GM12878 (cell line): Measurements from ENCODE around the gene SMARCB1. TPM values are rescaled to one million over a fixed set of nuclear protein-coding genes. Genes with fewer than 3 reads are reported as not detected.

Experiments used
- ATAC-seq: fragments of 200-7000 bp; cut with Tn5 transposase; 3 replicates; pipeline ENCODE4 v1.9.1; 2020; ENCODE audit warnings: mild to moderate bottlenecking, moderate library complexity
- BruUV-seq: library from RNA; stranded (reverse); fragments of 400-500 nt; replicated peaks from 2 replicates; lab custom pipeline; 2021; lab: Mats Ljungman, UMichigan
- CTCF ChIA-PET: fragments of 300-600 bp; sonication (Branson Sonifier 250); formaldehyde crosslinking; extraction: SDS; loops from one replicate; lab custom pipeline; 2021; ENCODE audit warnings: inconsistent platforms; lab: Yijun Ruan, JAX
- POLR2A ChIA-PET: fragments of 350-600 bp; formaldehyde crosslinking; extraction: SDS; loops from one replicate; lab custom pipeline; 2021; ENCODE audit warnings: inconsistent platforms; lab: Charles Lee
- RAD21 ChIA-PET: fragments of 300-600 bp; sonication (Branson Sonifier 250); formaldehyde crosslinking; loops from one replicate; lab custom pipeline; 2023; ENCODE audit warnings: antibody characterized with exemption; ENCODE audit not compliant: unreplicated experiment; lab: Charles Lee
- SMC1A ChIA-PET: fragments of 300-600 bp; sonication (Branson Sonifier 250); formaldehyde crosslinking; loops from one replicate; lab custom pipeline; 2023; ENCODE audit not compliant: unreplicated experiment, uncharacterized antibody; lab: Charles Lee
- DNase-seq: peaks from one replicate; pipeline ENCODE4 v3.0.0-alpha.2; 2011; ENCODE audit warnings: low read depth, low spot score
- FAIRE-seq: peaks from 3 replicates; lab custom pipeline; 2011; peaks lifted over from hg19 to GRCh38; lab: Jason Lieb, UNC
- H2AFZ ChIP-seq: 2 replicates; pipeline ENCODE4 v1.6.0; 2011; ENCODE audit warnings: low read depth, low read length, control low read depth; ENCODE audit not compliant: control insufficient read depth
- H3K27ac ChIP-seq: 2 replicates; pipeline ENCODE4 v1.5.1; 2011; ENCODE audit warnings: control low read depth; ENCODE audit not compliant: control insufficient read depth, insufficient read depth
- H3K27me3 ChIP-seq, 2 experiments: replicated peaks in 1 of 2; 2 replicates each; pipeline versions ENCODE4 v1.6.0 to v1.6.1; 2011; ENCODE audit warnings: low read length in 1 of 2; ENCODE audit not compliant: control insufficient read depth in 2 of 2, insufficient read depth in 2 of 2
- H3K36me3 ChIP-seq, 2 experiments: 2 replicates each; pipeline ENCODE4 v1.5.1; 2011; ENCODE audit warnings: low read length in 1 of 2; ENCODE audit not compliant: control insufficient read depth in 2 of 2, insufficient read depth in 2 of 2
- H3K4me1 ChIP-seq: 2 replicates; pipeline ENCODE4 v1.6.1; 2011; ENCODE audit warnings: mild to moderate bottlenecking, low read length, moderate library complexity, mixed read lengths; ENCODE audit not compliant: control insufficient read depth, insufficient read depth
- H3K4me2 ChIP-seq: 2 replicates; pipeline ENCODE4 v1.6.0; 2011; ENCODE audit warnings: control low read depth; ENCODE audit not compliant: control insufficient read depth, insufficient read depth
- H3K4me3 ChIP-seq: fragments of 200-600 bp; sonication (generic); 2 replicates; pipeline ENCODE4 v1.5.1; 2016
- H3K79me2 ChIP-seq: 2 replicates; pipeline ENCODE4 v1.6.0; 2011; ENCODE audit warnings: low read length; ENCODE audit not compliant: control insufficient read depth, insufficient read depth
- H3K9ac ChIP-seq: 2 replicates; pipeline ENCODE4 v1.8.0; 2011; ENCODE audit warnings: low read length, control low read depth, mixed read lengths; ENCODE audit not compliant: control insufficient read depth, insufficient read depth
- H3K9me3 ChIP-seq: replicated peaks from 3 replicates; pipeline ENCODE4 v1.5.1; 2011; ENCODE audit warnings: mild to moderate bottlenecking, low read length; ENCODE audit not compliant: control insufficient read depth, insufficient read depth
- H4K20me1 ChIP-seq: 2 replicates; pipeline ENCODE4 v1.6.0; 2011; ENCODE audit not compliant: control insufficient read depth, insufficient read depth
- CBFB ChIP-seq: IDR thresholded peaks from 2 replicates; pipeline ENCODE4 v1.6.1; 2016; ENCODE audit warnings: antibody characterized with exemption, low read depth
- CREB1 ChIP-seq: IDR thresholded peaks from 2 replicates; pipeline ENCODE4 v1.6.1; 2012; ENCODE audit warnings: low read depth, mild to moderate bottlenecking, inconsistent platforms
- ELK1 ChIP-seq: IDR thresholded peaks from 2 replicates; pipeline ENCODE4 v1.6.1; 2012; ENCODE audit warnings: low read depth, low read length, improper control_type of control experiment
- HSF1 ChIP-seq: fragments of 150-350 bp; IDR thresholded peaks from 2 replicates; pipeline ENCODE4 v1.6.1; 2014; ENCODE audit warnings: mild to moderate bottlenecking, low read depth, low read length
- IKZF1 ChIP-seq: fragments of 450-650 bp; conservative IDR thresholded peaks from 2 replicates; pipeline ENCODE4 v1.6.1; 2017; ENCODE audit warnings: antibody characterized with exemption, mild to moderate bottlenecking
- IKZF2 ChIP-seq, 2 experiments: fragments of 450-650 bp; IDR thresholded peaks; 2 replicates each; pipeline ENCODE4 v1.6.1; 2017; ENCODE audit warnings: mild to moderate bottlenecking in 2 of 2, moderate library complexity in 2 of 2
- MLLT1 ChIP-seq: fragments of 450-650 bp; IDR thresholded peaks from 2 replicates; pipeline ENCODE4 v1.6.1; 2016; ENCODE audit warnings: mild to moderate bottlenecking
- MTA2 ChIP-seq: fragments of 450-650 bp; IDR thresholded peaks from 2 replicates; pipeline ENCODE4 v1.6.1; 2016; ENCODE audit warnings: low read depth, mild to moderate bottlenecking, moderate library complexity
- MXI1 ChIP-seq: fragments of 150-350 bp; IDR thresholded peaks from 2 replicates; pipeline ENCODE4 v1.6.1; 2011; ENCODE audit warnings: low read depth, mild to moderate bottlenecking, inconsistent platforms, low read length, improper control_type of control experiment
- NBN ChIP-seq: fragments of 450-650 bp; IDR thresholded peaks from 2 replicates; pipeline ENCODE4 v1.6.1; 2016
- NFIC ChIP-seq: IDR thresholded peaks from 2 replicates; pipeline ENCODE4 v1.6.1; 2012; ENCODE audit warnings: low read depth, mild to moderate bottlenecking, inconsistent platforms, low read length, moderate library complexity
- SMC3 ChIP-seq: IDR thresholded peaks from 2 replicates; pipeline ENCODE4 v1.6.1; 2011; ENCODE audit warnings: low read length, improper control_type of control experiment, borderline replicate concordance
- STAT1 ChIP-seq: fragments of 450-650 bp; conservative IDR thresholded peaks from 2 replicates; pipeline ENCODE4 v1.6.1; 2014; ENCODE audit warnings: antibody characterized with exemption, mild to moderate bottlenecking
- WGBS: methylation state at CpG from one replicate; pipeline ENCODE4 v1.1.6; 2016; ENCODE audit warnings: low lambda C conversion rate; ENCODE audit not compliant: insufficient replicate concordance, insufficient coverage; ENCODE audit errors: missing lambda C conversion rate; 5-methylcytosine and 5-hydroxymethylcytosine counted together
- in situ Hi-C: fragments of 300-500 bp; cut with MboI; formaldehyde crosslinking; loops from 9 replicates; pipeline ENCODE4 v1.14.3; 2018; ENCODE audit warnings: mixed read lengths
- intact Hi-C: fragments of 100-400 bp; cut with micrococcal nuclease; formaldehyde crosslinking; loops from one replicate; pipeline ENCODE4 v1.14.2; 2022; ENCODE audit not compliant: unreplicated experiment
- polyA plus RNA-seq, 11 experiments: library from polyadenylated mRNA; depleted of rRNA in 4 of 11; unstranded in 6 of 11; stranded (reverse) in 5 of 11; fragments of >200 nt; fragmentation: Nextera tagmentation in 4 of 11; fragmentation: Illumina TruSeq in 1 of 11; extraction: Ambion mirVana in 4 of 11; extraction: Trizol in 1 of 11; gene quantifications; 1 replicate in 1 of 11; 2 replicates in 10 of 11; pipeline versions ENCODE4 v1.2.1 to v1.2.3, GENCODE V29; 2011 to 2016; ENCODE audit warnings: inconsistent platforms in 2 of 11, missing spikeins in 2 of 11, low read depth in 1 of 11
- total RNA-seq, 4 experiments: library from RNA; depleted of rRNA in 3 of 4; stranded (reverse); fragments of >200 nt in 3 of 4; fragmentation: Illumina TruSeq in 1 of 4; extraction: Trizol in 1 of 4; gene quantifications; 2 replicates each; pipeline versions ENCODE4 v1.2.1 to v1.2.3, GENCODE V29; 2013 to 2021

The SMARCB1 gene
- total and polyA plus RNA-seq, 10 of the 15 experiments (the other 5 are each of a cell fraction or from before 2014, with no cell fraction given) = 9.1 to 215 (median 183) TPM

GRCh38 chr22:23769321-23769965 lies 17.3 kb upstream of the SMARCB1 start:
- Histone ChIP-seq H2AFZ (no peak overlapping the region), H3K9ac (no peak overlapping the region), H3K9me3 (no peaks in the 10 kb centered on the region), H3K27me3 (peaks cover 0 to 2% of the 10 kb centered on the region in 2 experiments; a peak in 2 of 4 replicates), H3K27ac (no peak overlapping the region), H3K79me2 (peaks cover 22% of the 10 kb centered on the region), H3K36me3 (no peaks in the 10 kb centered on the region; a peak in 1 of 4 replicates), H3K4me2 (no peak overlapping the region), H4K20me1 (no peaks in the 10 kb centered on the region; the same call in 1 of the 2 replicates), H3K4me3 (no peak overlapping the region), H3K4me1 (peaks cover 23% of the 10 kb centered on the region)
- TF ChIP-seq NFIC (no peak), MXI1 (no peak), MLLT1 (no peak), MTA2 (no peak), CREB1 (no peak), NBN (no peak), CBFB (no peak), IKZF2 (IDR thresholded peaks at IDR 0.05) (no peak), SMC3 (no peak), HSF1 (no peak), ELK1 (no peak), STAT1 (no peak), IKZF1 (no peak)
- ChIA-PET CTCF (interaction anchor here (0.5 to 7.5 kb wide), 6 partner anchors 15 to 89 kb away, joined by 3 to 197 read pairs (median 4); partner anchors contain the start of genes DERL3 and VPREB3), RAD21 (interaction anchor here (3.6 to 4.0 kb wide), 2 partner anchors 76 to 81 kb away, joined by 24 to 34 read pairs; no protein-coding TSS in a partner anchor), POLR2A (interaction anchor here (0.5 to 3.2 kb wide), 5 partner anchors 17 to 92 kb away, joined by 3 to 18 read pairs (median 4); no protein-coding TSS in a partner anchor), SMC1A (interaction anchor here (1.0 to 6.3 kb wide), 5 partner anchors 17 to 87 kb away, joined by 3 to 40 read pairs (median 10); partner anchors contain the start of genes SLC2A11 and SMARCB1)
- WGBS = 63% methylated on average over 5 of the region's 6 CpGs
- ATAC-seq = no peak
- BruUV-seq = no TSS peak
- DNase-seq = no peak
- in situ Hi-C loops = no loop called here
- intact Hi-C loops = loop anchor here (5.0 kb wide), 1 partner anchor 227 kb away; no protein-coding TSS in a partner anchor
- no peak for FAIRE-seq
